Measurements from ENCODE around the gene CERS2. TPM values are rescaled to one million over a fixed set of nuclear protein-coding genes. Genes with fewer than 3 reads are reported as not detected.

Gene CERS2
- polyA plus RNA-seq, 1 of the 3 experiments (the other 2 are of a cell fraction): 150 TPM

GRCh38 chr1:151011154-151011850 is 36.7 kb upstream of the CERS2 start:
- Histone ChIP-seq H3F3A (replicated peaks; ENCODE audit: insufficient read depth) (peaks cover 14% of the 10 kb centered on the region), H3K27me3 (ENCODE audit: insufficient read depth) (no peaks in the 10 kb centered on the region), H3K4me2 (no peak overlapping the region; the same call in 1 of the 2 replicates), H3K36me3 (replicated peaks in 1 of 2; ENCODE audit: control insufficient read depth in 1 of 2, insufficient read depth in 2 of 2, low read length in 1 of 2) (peaks cover 0 to 3% of the 10 kb centered on the region in 2 experiments), H3K9me2 (no peaks in the 10 kb centered on the region), H3K27ac (ENCODE audit: low read depth in 2 of 2, low read length in 1 of 2) (peak overlapping the region in 1 of 2 experiments; percentile 14; a peak in 1 of 4 replicates), H2AFZ (ENCODE audit: low read depth) (no peak overlapping the region), H3K9ac (no peak overlapping the region), H3K4me1 (ENCODE audit: control insufficient read depth in 1 of 2, insufficient read depth in 2 of 2, low read depth in 1 of 2, low read length in 1 of 2) (peaks cover 6 to 17% of the 10 kb centered on the region in 2 experiments; a peak in 1 of 4 replicates), H3K4me3 (ENCODE audit: low read depth in 2 of 2, low read length in 1 of 2) (no peak overlapping the region), H3K9me3 (no peaks in the 10 kb centered on the region), H3K79me2 (ENCODE audit: insufficient read depth) (peaks cover 15% of the 10 kb centered on the region; the same call in 1 of the 2 replicates), H4K20me1 (ENCODE audit: insufficient read depth) (no peaks in the 10 kb centered on the region)
- ChIA-PET POLR2A (no interaction called here), CTCF (interaction anchor here (0.6 to 2.7 kb wide), 5 partner anchors 13 to 1166 kb away, joined by 3 to 13 read pairs (median 3); partner anchors contain the start of gene C1orf56)
- TF ChIP-seq, protein P1, sequence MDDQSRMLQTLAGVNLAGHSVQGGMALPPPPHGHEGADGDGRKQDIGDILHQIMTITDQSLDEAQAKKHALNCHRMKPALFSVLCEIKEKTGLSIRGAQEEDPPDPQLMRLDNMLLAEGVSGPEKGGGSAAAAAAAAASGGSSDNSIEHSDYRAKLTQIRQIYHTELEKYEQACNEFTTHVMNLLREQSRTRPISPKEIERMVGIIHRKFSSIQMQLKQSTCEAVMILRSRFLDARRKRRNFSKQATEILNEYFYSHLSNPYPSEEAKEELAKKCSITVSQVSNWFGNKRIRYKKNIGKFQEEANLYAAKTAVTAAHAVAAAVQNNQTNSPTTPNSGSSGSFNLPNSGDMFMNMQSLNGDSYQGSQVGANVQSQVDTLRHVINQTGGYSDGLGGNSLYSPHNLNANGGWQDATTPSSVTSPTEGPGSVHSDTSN (IDR thresholded peaks at IDR 0.05): no peak
- TF ChIP-seq EZH2phosphoT487 (IDR thresholded peaks at IDR 0.05; ENCODE audit: borderline replicate concordance, low read depth) (no peak), FOSL2 (IDR thresholded peaks at IDR 0.05; ENCODE audit: borderline replicate concordance, low read depth) (no peak), MEF2A (IDR thresholded peaks at IDR 0.05; ENCODE audit: borderline replicate concordance, low read depth) (no peak), POLR2AphosphoS5 (IDR thresholded peaks at IDR 0.05; ENCODE audit: low read depth, low read length) (no peak), GATA2 (CRISPR knock-in tag; IDR thresholded peaks at IDR 0.05) (no peak), FOXJ3 (CRISPR knock-in tag; IDR thresholded peaks at IDR 0.05) (no peak), TEAD4 (IDR thresholded peaks at IDR 0.05; ENCODE audit: borderline replicate concordance, insufficient read depth) (no peak), TAF1 (IDR thresholded peaks at IDR 0.05; ENCODE audit: borderline replicate concordance, low read depth, low read length) (no peak), RAD21 (IDR thresholded peaks at IDR 0.05; ENCODE audit: low read length) (no peak), NRF1 (IDR thresholded peaks at IDR 0.05; ENCODE audit: low read depth, low read length) (no peak), RXRA (IDR thresholded peaks at IDR 0.05; ENCODE audit: borderline replicate concordance, low read depth) (no peak), EP300 (IDR thresholded peaks at IDR 0.05; ENCODE audit: borderline replicate concordance in 1 of 2, low read depth in 1 of 2, low read length in 1 of 2) (no peak), USF2 (IDR thresholded peaks at IDR 0.05; ENCODE audit: borderline replicate concordance, low read depth, low read length) (no peak), RCOR1 (IDR thresholded peaks at IDR 0.05; ENCODE audit: low read length) (no peak), CHD2 (IDR thresholded peaks at IDR 0.05; ENCODE audit: low read length, partially characterized antibody) (no peak), YY1 (IDR thresholded peaks at IDR 0.05; ENCODE audit: low read depth) (no peak)
- TF ChIP-seq, protein P2, sequence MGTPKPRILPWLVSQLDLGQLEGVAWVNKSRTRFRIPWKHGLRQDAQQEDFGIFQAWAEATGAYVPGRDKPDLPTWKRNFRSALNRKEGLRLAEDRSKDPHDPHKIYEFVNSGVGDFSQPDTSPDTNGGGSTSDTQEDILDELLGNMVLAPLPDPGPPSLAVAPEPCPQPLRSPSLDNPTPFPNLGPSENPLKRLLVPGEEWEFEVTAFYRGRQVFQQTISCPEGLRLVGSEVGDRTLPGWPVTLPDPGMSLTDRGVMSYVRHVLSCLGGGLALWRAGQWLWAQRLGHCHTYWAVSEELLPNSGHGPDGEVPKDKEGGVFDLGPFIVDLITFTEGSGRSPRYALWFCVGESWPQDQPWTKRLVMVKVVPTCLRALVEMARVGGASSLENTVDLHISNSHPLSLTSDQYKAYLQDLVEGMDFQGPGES (IDR thresholded peaks at IDR 0.05; ENCODE audit: low read depth, low read length): no peak
- DNase-seq: no peak
- WGBS (ENCODE audit: low lambda C conversion rate): 91% methylated on average over 4 of the region's 4 CpGs
